WTC11 (cell line): Measurements from ENCODE around the gene CUEDC1. TPM values are rescaled to one million over a fixed set of nuclear protein-coding genes. Genes with fewer than 3 reads are reported as not detected.

ENCODE experiments used
- ATAC-seq: fragments of 200-7000 bp; cut with Tn5 transposase; 2 replicates; pipeline ENCODE4 v1.10.0; 2021; ENCODE audit warnings: mild to moderate bottlenecking, moderate library complexity
- CTCF ChIA-PET: fragments of 300-600 bp; sonication (Branson Sonifier 250); formaldehyde crosslinking; loops from one replicate; lab custom pipeline; 2021; ENCODE audit warnings: antibody characterized with exemption; lab: Charles Lee
- POLR2A ChIA-PET: fragments of 350-600 bp; sonication (Branson Sonifier 250); formaldehyde crosslinking; loops from one replicate; lab custom pipeline; 2021; ENCODE audit warnings: antibody characterized with exemption; lab: Charles Lee
- DNase-seq: peaks from one replicate; pipeline ENCODE4 v3.0.0; 2021; ENCODE audit warnings: low spot score
- H3K27ac Mint-ChIP-seq: 2 replicates; pipeline ENCODE4 v1.8.0; 2021; ENCODE audit warnings: mixed read lengths
- H3K27me3 Mint-ChIP-seq: 2 replicates; pipeline ENCODE4 v1.8.0; 2021; ENCODE audit warnings: low read depth, mild to moderate bottlenecking, moderate library complexity, mixed read lengths
- H3K36me3 Mint-ChIP-seq: 2 replicates; pipeline ENCODE4 v1.8.0; 2021; ENCODE audit warnings: mixed read lengths
- H3K4me1 Mint-ChIP-seq: 2 replicates; pipeline ENCODE4 v1.8.0; 2022; ENCODE audit warnings: mixed read lengths
- H3K4me3 Mint-ChIP-seq: 2 replicates; pipeline ENCODE4 v1.8.0; 2021; ENCODE audit warnings: mild to moderate bottlenecking, moderate library complexity, mixed read lengths
- H3K9me3 Mint-ChIP-seq: 2 replicates; pipeline ENCODE4 v1.8.0; 2021; ENCODE audit warnings: mixed read lengths
- ETV6 ChIP-seq: sonication (generic); formaldehyde crosslinking; IDR thresholded peaks from 2 replicates; pipeline ENCODE4 v1.8.1; 2022; ENCODE audit warnings: mild to moderate bottlenecking, missing genetic modification reagents
- FOXK1 ChIP-seq: sonication (generic); formaldehyde crosslinking; IDR thresholded peaks from 2 replicates; pipeline ENCODE4 v1.8.0; 2022; ENCODE audit warnings: mild to moderate bottlenecking, moderate library complexity, missing genetic modification reagents
- IRF2 ChIP-seq: sonication (generic); formaldehyde crosslinking; IDR thresholded peaks from 2 replicates; pipeline ENCODE4 v1.8.0; 2022; ENCODE audit warnings: low read depth, missing genetic modification reagents, borderline replicate concordance
- NFATC4 ChIP-seq: fragments of 250-450 bp; sonication (Bioruptor Pico); IDR thresholded peaks from 2 replicates; pipeline ENCODE4 v1.9.0; 2021; ENCODE audit warnings: mild to moderate bottlenecking
- NFYB ChIP-seq: sonication (generic); formaldehyde crosslinking; conservative IDR thresholded peaks from 2 replicates; pipeline ENCODE4 v1.8.0; 2022; ENCODE audit warnings: low read depth, missing genetic modification reagents
- NR2C2 ChIP-seq: sonication (generic); formaldehyde crosslinking; IDR thresholded peaks from 2 replicates; pipeline ENCODE4 v1.8.0; 2022; ENCODE audit warnings: mild to moderate bottlenecking, missing genetic modification reagents
- PREB ChIP-seq: sonication (generic); formaldehyde crosslinking; IDR thresholded peaks from 2 replicates; pipeline ENCODE4 v1.8.1; 2022; ENCODE audit warnings: mild to moderate bottlenecking, missing genetic modification reagents, moderate library complexity, borderline replicate concordance
- SOX15 ChIP-seq: fragments of 250-450 bp; sonication (Bioruptor Pico); IDR thresholded peaks from 2 replicates; pipeline ENCODE4 v1.9.0; 2021; ENCODE audit warnings: mild to moderate bottlenecking
- STAT6 ChIP-seq: sonication (generic); formaldehyde crosslinking; conservative IDR thresholded peaks from 2 replicates; pipeline ENCODE4 v1.8.1; 2023; ENCODE audit warnings: mild to moderate bottlenecking, low read depth, missing genetic modification reagents, moderate library complexity
- TEAD1 ChIP-seq: sonication (generic); formaldehyde crosslinking; IDR thresholded peaks from 2 replicates; pipeline ENCODE4 v1.8.0; 2022; ENCODE audit warnings: mild to moderate bottlenecking, missing genetic modification reagents
- ZBTB21 ChIP-seq: sonication (generic); formaldehyde crosslinking; IDR thresholded peaks from 2 replicates; pipeline ENCODE4 v1.8.1; 2023; ENCODE audit warnings: mild to moderate bottlenecking, missing genetic modification reagents, borderline replicate concordance
- ZNF232 ChIP-seq: sonication (generic); formaldehyde crosslinking; IDR thresholded peaks from 2 replicates; pipeline ENCODE4 v1.8.0; 2022; ENCODE audit warnings: mild to moderate bottlenecking, missing genetic modification reagents
- ZNF423 ChIP-seq: fragments of 250-450 bp; sonication (Bioruptor Pico); IDR thresholded peaks from 2 replicates; pipeline ENCODE4 v2.1.2; 2022; ENCODE audit warnings: mild to moderate bottlenecking, moderate library complexity
- ZNF671 ChIP-seq: fragments of 250-450 bp; sonication (Bioruptor Pico); IDR thresholded peaks from 2 replicates; pipeline ENCODE4 v1.8.0; 2021; ENCODE audit warnings: mild to moderate bottlenecking
- total RNA-seq: library from RNA; stranded (reverse); gene quantifications from 3 replicates; pipeline ENCODE4 v1.2.3, GENCODE V29; 2021
- TF ChIP-seq, protein P1 (sequence below): fragments of 200-600 bp; IDR thresholded peaks from 2 replicates; pipeline ENCODE4 v1.8.0; 2022; ENCODE audit warnings: antibody characterized with exemption
- TF ChIP-seq, protein P2 (sequence below): fragments of 250-450 bp; sonication (Bioruptor Pico); IDR thresholded peaks from 2 replicates; pipeline ENCODE4 v2.1.2; 2022; ENCODE audit warnings: mild to moderate bottlenecking, moderate library complexity
- TF ChIP-seq, protein P3 (sequence below): sonication (generic); formaldehyde crosslinking; IDR thresholded peaks from 2 replicates; pipeline ENCODE4 v1.8.1; 2023; ENCODE audit warnings: mild to moderate bottlenecking, missing genetic modification reagents, borderline replicate concordance
- TF ChIP-seq, protein P4 (sequence below): sonication (generic); formaldehyde crosslinking; IDR thresholded peaks from 2 replicates; pipeline ENCODE4 v1.8.1; 2023; ENCODE audit warnings: mild to moderate bottlenecking, missing genetic modification reagents, moderate library complexity
- TF ChIP-seq, protein P5 (sequence below): fragments of 250-450 bp; sonication (Bioruptor Pico); conservative IDR thresholded peaks from 2 replicates; pipeline ENCODE4 v1.9.0; 2021; ENCODE audit warnings: mild to moderate bottlenecking
- TF ChIP-seq, protein P6 (sequence below): sonication (generic); formaldehyde crosslinking; conservative IDR thresholded peaks from 2 replicates; pipeline ENCODE4 v1.8.1; 2022; ENCODE audit warnings: mild to moderate bottlenecking, missing genetic modification reagents

CUEDC1 gene
- total RNA-seq, 1 experiment from 2014 or later: 12.2 TPM

- no peak for ATAC-seq
- H3K27ac Mint-ChIP-seq: peak overlapping the region; percentile 90
- POLR2A ChIA-PET: no interaction called here
- H3K9me3 Mint-ChIP-seq: no peaks in the 10 kb centered on the region
- no peaks in the 10 kb centered on the region for H3K27me3 Mint-ChIP-seq
- peaks cover 60% of the 10 kb centered on the region for H3K36me3 Mint-ChIP-seq
- CTCF ChIA-PET: interaction anchor here (11.1 kb wide), 1 partner anchor 145 kb away, joined by 207 read pairs; no protein-coding TSS in a partner anchor
- no peak for DNase-seq
- peak overlapping the region; percentile 100 for H3K4me3 Mint-ChIP-seq
- peaks cover 42% of the 10 kb centered on the region for H3K4me1 Mint-ChIP-seq
- TF ChIP-seq ETV6 (CRISPR knock-in tag): no peak
- no peak for TF ChIP-seq TEAD1 (CRISPR knock-in tag)
- TF ChIP-seq, protein P1, sequence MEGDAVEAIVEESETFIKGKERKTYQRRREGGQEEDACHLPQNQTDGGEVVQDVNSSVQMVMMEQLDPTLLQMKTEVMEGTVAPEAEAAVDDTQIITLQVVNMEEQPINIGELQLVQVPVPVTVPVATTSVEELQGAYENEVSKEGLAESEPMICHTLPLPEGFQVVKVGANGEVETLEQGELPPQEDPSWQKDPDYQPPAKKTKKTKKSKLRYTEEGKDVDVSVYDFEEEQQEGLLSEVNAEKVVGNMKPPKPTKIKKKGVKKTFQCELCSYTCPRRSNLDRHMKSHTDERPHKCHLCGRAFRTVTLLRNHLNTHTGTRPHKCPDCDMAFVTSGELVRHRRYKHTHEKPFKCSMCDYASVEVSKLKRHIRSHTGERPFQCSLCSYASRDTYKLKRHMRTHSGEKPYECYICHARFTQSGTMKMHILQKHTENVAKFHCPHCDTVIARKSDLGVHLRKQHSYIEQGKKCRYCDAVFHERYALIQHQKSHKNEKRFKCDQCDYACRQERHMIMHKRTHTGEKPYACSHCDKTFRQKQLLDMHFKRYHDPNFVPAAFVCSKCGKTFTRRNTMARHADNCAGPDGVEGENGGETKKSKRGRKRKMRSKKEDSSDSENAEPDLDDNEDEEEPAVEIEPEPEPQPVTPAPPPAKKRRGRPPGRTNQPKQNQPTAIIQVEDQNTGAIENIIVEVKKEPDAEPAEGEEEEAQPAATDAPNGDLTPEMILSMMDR: no peak
- no peak for TF ChIP-seq STAT6 (CRISPR knock-in tag)
- TF ChIP-seq ZNF423 (CRISPR knock-in tag): no peak
- TF ChIP-seq, protein P2, sequence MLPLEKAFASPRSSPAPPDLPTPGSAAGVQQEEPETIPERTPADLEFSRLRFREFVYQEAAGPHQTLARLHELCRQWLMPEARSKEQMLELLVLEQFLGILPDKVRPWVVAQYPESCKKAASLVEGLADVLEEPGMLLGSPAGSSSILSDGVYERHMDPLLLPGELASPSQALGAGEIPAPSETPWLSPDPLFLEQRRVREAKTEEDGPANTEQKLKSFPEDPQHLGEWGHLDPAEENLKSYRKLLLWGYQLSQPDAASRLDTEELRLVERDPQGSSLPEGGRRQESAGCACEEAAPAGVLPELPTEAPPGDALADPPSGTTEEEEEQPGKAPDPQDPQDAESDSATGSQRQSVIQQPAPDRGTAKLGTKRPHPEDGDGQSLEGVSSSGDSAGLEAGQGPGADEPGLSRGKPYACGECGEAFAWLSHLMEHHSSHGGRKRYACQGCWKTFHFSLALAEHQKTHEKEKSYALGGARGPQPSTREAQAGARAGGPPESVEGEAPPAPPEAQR (CRISPR knock-in tag): no peak
- TF ChIP-seq, protein P3, sequence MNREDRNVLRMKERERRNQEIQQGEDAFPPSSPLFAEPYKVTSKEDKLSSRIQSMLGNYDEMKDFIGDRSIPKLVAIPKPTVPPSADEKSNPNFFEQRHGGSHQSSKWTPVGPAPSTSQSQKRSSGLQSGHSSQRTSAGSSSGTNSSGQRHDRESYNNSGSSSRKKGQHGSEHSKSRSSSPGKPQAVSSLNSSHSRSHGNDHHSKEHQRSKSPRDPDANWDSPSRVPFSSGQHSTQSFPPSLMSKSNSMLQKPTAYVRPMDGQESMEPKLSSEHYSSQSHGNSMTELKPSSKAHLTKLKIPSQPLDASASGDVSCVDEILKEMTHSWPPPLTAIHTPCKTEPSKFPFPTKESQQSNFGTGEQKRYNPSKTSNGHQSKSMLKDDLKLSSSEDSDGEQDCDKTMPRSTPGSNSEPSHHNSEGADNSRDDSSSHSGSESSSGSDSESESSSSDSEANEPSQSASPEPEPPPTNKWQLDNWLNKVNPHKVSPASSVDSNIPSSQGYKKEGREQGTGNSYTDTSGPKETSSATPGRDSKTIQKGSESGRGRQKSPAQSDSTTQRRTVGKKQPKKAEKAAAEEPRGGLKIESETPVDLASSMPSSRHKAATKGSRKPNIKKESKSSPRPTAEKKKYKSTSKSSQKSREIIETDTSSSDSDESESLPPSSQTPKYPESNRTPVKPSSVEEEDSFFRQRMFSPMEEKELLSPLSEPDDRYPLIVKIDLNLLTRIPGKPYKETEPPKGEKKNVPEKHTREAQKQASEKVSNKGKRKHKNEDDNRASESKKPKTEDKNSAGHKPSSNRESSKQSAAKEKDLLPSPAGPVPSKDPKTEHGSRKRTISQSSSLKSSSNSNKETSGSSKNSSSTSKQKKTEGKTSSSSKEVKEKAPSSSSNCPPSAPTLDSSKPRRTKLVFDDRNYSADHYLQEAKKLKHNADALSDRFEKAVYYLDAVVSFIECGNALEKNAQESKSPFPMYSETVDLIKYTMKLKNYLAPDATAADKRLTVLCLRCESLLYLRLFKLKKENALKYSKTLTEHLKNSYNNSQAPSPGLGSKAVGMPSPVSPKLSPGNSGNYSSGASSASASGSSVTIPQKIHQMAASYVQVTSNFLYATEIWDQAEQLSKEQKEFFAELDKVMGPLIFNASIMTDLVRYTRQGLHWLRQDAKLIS: no peak
- no peak for TF ChIP-seq SOX15
- TF ChIP-seq FOXK1: no peak
Measured at GRCh38 chr17:58002973-58003372, 47.8 kb upstream of the CUEDC1 start.

GRCh38 chr17:58002154-58002948 lies 47.1 kb upstream of the CUEDC1 start:
- Mint-ChIP-seq H3K36me3 (peaks cover 65% of the 10 kb centered on the region), H3K27me3 (no peaks in the 10 kb centered on the region), H3K4me1 (peaks cover 40% of the 10 kb centered on the region), H3K9me3 (no peaks in the 10 kb centered on the region), H3K27ac (peak overlapping the region; percentile 90), H3K4me3 (peak overlapping the region; percentile 25)
- ATAC-seq (no peak), DNase-seq (no peak)
- CTCF ChIA-PET: interaction anchor here (11.1 kb wide), 1 partner anchor 144 kb away, joined by 207 read pairs; no protein-coding TSS in a partner anchor
- POLR2A ChIA-PET: no interaction called here
- TF ChIP-seq, protein P4, sequence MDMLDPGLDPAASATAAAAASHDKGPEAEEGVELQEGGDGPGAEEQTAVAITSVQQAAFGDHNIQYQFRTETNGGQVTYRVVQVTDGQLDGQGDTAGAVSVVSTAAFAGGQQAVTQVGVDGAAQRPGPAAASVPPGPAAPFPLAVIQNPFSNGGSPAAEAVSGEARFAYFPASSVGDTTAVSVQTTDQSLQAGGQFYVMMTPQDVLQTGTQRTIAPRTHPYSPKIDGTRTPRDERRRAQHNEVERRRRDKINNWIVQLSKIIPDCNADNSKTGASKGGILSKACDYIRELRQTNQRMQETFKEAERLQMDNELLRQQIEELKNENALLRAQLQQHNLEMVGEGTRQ (CRISPR knock-in tag): no peak
- TF ChIP-seq NR2C2: no peak
- no peak for TF ChIP-seq ZNF671 (CRISPR knock-in tag)
- no peak for TF ChIP-seq IRF2 (CRISPR knock-in tag)
- TF ChIP-seq, protein P5, sequence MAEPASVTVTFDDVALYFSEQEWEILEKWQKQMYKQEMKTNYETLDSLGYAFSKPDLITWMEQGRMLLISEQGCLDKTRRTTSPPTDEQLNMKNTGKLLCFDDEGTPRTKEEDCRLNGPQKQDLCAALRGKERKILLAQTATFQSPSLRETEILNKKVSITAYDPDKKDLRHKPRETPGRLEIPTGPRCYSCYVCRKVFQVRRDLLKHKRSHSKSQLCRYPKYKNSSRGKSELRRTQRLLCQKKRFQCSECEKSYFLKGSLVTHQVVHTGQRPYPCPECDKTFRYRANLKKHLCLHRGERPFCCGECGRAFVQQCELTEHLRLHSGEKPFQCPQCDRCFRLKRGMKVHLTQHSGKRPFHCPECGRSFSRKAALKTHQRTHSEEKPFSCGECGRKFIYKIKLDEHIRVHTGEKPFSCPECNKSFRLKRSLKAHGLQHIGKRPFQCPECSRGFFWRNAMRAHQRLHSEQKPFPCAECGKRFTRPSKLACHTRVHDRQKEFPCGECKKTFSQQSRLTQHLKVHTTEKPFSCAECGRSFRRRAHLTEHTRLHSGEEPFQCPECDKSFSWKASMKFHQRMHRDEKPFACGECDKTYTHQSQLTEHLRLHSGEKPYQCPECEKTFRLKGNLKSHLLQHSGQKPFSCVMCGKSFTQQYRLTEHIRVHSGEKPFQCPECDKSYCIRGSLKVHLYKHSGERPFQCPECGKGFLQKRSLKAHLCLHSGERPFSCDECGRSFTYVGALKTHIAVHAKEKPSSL (CRISPR knock-in tag): 0 out of 2 replicates have a peak, but pooled peaks have one; percentile 38
- TF ChIP-seq ZNF232 (CRISPR knock-in tag): no peak
- no peak for TF ChIP-seq PREB (CRISPR knock-in tag)
- TF ChIP-seq, protein P6, sequence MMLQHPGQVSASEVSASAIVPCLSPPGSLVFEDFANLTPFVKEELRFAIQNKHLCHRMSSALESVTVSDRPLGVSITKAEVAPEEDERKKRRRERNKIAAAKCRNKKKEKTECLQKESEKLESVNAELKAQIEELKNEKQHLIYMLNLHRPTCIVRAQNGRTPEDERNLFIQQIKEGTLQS (CRISPR knock-in tag): no peak
- no peak for TF ChIP-seq NFATC4
- no peak for TF ChIP-seq NFYB (CRISPR knock-in tag)
- TF ChIP-seq ZBTB21 (CRISPR knock-in tag): no peak
